Mesothelial cell of epicardium (in vitro differentiated cells): ENCODE results near the gene ACOT11. TPM values are rescaled to one million over a fixed set of nuclear protein-coding genes. Genes with fewer than 3 reads are reported as not detected.

Experiments used
- DNase-seq, 2 experiments: peaks; one replicate each; pipeline ENCODE4 v3.0.0; 2021; ENCODE audit warnings: low spot score in 2 of 2; ENCODE audit not compliant: unreplicated experiment in 2 of 2
- H3K27ac Mint-ChIP-seq: 2 replicates; pipeline ENCODE4 v1.8.0; 2021; ENCODE audit warnings: mixed read lengths
- H3K27me3 Mint-ChIP-seq: 2 replicates; pipeline ENCODE4 v1.8.0; 2021; ENCODE audit warnings: low read depth, mixed read lengths
- H3K36me3 Mint-ChIP-seq: 2 replicates; pipeline ENCODE4 v1.8.0; 2021; ENCODE audit warnings: mixed read lengths
- H3K4me1 Mint-ChIP-seq: 2 replicates; pipeline ENCODE4 v1.8.0; 2021; ENCODE audit warnings: mixed read lengths
- H3K4me3 Mint-ChIP-seq: 2 replicates; pipeline ENCODE4 v1.8.0; 2021; ENCODE audit warnings: mild to moderate bottlenecking, moderate library complexity, mixed read lengths
- H3K9me3 Mint-ChIP-seq: 2 replicates; pipeline ENCODE4 v1.8.0; 2021; ENCODE audit warnings: mixed read lengths
- total RNA-seq: library from RNA; stranded (reverse); gene quantifications from 3 replicates; pipeline ENCODE4 v1.2.1, GENCODE V29; 2021
- TF ChIP-seq, protein P1 (sequence below): fragments of 200-600 bp; sonication (generic); IDR thresholded peaks from one replicate; pipeline ENCODE4 v1.5.0; 2021; ENCODE audit warnings: antibody characterized with exemption; ENCODE audit not compliant: unreplicated experiment

ACOT11 gene
- total RNA-seq, 1 donor from 2014 or later, result 10.3 TPM

DNA sequence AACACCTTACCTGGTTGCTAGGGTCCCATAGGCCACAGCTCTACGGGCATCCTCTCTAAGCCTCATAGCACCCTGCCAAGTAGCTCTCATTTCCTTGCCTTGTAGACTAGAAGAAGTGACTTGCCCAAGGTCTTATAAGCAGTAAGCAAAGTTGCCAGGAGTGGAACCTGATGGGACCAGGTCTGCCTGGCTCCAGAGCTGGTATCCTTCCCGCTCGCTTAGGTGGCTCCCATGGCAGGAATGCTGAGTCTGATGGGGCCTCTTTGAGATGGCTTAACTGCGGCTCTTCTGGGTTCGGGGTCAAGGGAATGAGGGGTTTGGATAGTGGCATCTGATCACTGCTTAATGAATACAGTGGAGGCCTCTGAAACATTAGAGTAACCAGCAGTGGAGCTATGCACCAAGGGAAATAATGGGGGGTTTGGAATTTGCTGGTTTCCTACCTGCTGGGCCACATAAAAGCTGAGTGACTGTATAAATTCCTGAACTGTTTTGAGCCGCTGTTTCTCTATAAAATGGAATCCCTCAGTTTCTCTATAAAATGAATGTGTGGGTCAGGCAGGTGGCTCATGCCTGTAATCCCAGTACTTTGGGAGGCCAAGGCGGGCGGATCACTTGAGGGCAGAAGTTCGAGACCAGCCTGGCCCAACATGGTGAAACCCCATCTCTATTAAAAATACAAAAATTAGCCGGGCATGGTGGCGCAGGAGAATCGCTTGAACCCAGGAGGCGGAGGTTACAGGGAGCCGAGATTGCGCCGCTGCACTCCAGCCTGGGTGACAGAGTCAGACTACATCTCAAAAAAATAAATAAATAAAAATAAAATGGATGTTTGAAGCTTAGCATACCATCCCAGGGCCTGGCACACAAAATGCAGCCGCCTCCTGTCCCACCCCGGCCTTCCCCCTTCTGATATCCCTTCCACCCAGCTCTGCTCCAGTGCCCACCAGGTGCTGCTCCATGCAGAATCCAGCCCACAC lies 62.9 kb downstream of the ACOT11 start:
- Mint-ChIP-seq H3K4me3 (no peak overlapping the region), H3K27me3 (no peaks in the 10 kb centered on the region), H3K9me3 (no peaks in the 10 kb centered on the region), H3K27ac (no peak overlapping the region), H3K4me1 (no peaks in the 10 kb centered on the region), H3K36me3 (no peaks in the 10 kb centered on the region)
- no peak for DNase-seq
- TF ChIP-seq, protein P1, sequence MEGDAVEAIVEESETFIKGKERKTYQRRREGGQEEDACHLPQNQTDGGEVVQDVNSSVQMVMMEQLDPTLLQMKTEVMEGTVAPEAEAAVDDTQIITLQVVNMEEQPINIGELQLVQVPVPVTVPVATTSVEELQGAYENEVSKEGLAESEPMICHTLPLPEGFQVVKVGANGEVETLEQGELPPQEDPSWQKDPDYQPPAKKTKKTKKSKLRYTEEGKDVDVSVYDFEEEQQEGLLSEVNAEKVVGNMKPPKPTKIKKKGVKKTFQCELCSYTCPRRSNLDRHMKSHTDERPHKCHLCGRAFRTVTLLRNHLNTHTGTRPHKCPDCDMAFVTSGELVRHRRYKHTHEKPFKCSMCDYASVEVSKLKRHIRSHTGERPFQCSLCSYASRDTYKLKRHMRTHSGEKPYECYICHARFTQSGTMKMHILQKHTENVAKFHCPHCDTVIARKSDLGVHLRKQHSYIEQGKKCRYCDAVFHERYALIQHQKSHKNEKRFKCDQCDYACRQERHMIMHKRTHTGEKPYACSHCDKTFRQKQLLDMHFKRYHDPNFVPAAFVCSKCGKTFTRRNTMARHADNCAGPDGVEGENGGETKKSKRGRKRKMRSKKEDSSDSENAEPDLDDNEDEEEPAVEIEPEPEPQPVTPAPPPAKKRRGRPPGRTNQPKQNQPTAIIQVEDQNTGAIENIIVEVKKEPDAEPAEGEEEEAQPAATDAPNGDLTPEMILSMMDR, result no peak

- Mint-ChIP-seq H3K4me1 (no peaks in the 10 kb centered on the region), H3K27me3 (no peaks in the 10 kb centered on the region), H3K36me3 (no peaks in the 10 kb centered on the region), H3K9me3 (no peaks in the 10 kb centered on the region), H3K27ac (no peak overlapping the region), H3K4me3 (no peak overlapping the region)
- no peak for DNase-seq
- TF ChIP-seq, protein P1, result no peak
Measured at GRCh38 chr1:54611621-54612020, 63.6 kb downstream of the ACOT11 start.

- H3K4me3 Mint-ChIP-seq, result no peak overlapping the region
- no peaks in the 10 kb centered on the region for H3K36me3 Mint-ChIP-seq
- no peaks in the 10 kb centered on the region for H3K9me3 Mint-ChIP-seq
- no peaks in the 10 kb centered on the region for H3K4me1 Mint-ChIP-seq
- no peaks in the 10 kb centered on the region for H3K27me3 Mint-ChIP-seq
- DNase-seq, result no peak
- TF ChIP-seq, protein P1, result no peak
- no peak overlapping the region for H3K27ac Mint-ChIP-seq
Measured at GRCh38 chr1:54614024-54614423, 66.0 kb downstream of the ACOT11 start.

DNA sequence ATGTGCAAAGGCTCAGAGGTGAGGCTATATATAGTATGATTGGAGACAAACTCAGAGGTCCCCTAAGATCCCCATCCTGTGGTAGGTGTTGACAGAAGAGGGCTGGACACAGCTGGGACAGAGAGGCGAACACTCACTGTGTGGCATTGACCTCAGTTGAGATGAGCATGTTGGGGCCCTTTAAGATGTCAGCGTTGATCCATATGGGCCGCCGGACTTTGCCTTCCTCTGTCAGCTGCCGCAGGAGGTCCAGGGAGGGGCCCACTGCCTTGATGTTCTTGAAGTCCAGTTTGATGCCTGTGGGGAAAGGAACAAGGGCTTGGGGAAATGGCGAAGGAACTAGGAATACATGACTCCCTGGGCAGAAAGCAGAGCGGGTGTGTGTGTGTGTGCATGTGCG lies 66.5 kb downstream of the ACOT11 start:
- H3K36me3 Mint-ChIP-seq, result no peaks in the 10 kb centered on the region
- no peaks in the 10 kb centered on the region for H3K9me3 Mint-ChIP-seq
- H3K27me3 Mint-ChIP-seq, result no peaks in the 10 kb centered on the region
- H3K4me1 Mint-ChIP-seq, result no peaks in the 10 kb centered on the region
- TF ChIP-seq, protein P1, result no peak
- H3K4me3 Mint-ChIP-seq, result no peak overlapping the region
- no peak overlapping the region for H3K27ac Mint-ChIP-seq
- DNase-seq, result no peak

DNA sequence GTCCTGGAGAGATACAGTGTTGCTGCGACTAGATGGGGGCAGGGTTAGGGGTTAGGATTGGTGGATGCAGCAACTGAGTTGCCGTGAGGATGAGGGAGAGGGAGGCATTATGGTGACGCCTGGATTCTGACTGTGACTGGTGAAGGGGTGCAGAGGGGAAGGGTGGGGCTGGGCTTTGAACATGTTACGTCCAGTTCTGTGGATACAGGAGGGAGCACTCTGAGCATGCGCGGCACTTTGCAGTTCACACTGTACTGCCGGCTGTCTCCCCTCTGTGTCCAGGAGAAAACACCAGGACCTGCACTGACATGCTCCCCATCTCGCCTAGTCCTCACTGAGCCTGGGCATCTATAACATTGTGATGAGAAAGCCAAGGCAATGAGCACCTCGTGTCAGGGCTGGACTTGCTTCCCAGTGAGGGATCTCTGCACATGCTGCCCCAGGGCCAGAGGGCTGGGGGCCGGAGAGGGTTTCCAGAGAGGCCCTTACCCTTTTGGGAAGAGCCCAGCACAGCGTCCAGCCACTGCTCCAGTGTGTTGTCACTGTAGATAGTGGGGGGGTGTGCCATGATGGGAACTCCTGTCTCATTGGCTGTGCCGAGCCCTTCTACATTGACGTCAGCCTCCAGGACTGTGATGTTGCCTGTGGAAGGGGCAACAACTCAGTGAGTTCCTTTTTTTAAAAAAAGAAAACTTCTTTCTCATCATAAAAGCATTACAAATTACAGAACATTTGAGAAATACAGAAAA lies 67.7 kb downstream of the ACOT11 start:
- H3K9me3 Mint-ChIP-seq, result no peaks in the 10 kb centered on the region
- H3K36me3 Mint-ChIP-seq, result no peaks in the 10 kb centered on the region
- H3K27me3 Mint-ChIP-seq, result no peaks in the 10 kb centered on the region
- H3K4me3 Mint-ChIP-seq, result no peak overlapping the region
- H3K27ac Mint-ChIP-seq, result no peak overlapping the region
- TF ChIP-seq, protein P1, result no peak
- no peak for DNase-seq
- no peaks in the 10 kb centered on the region for H3K4me1 Mint-ChIP-seq
